Activated CD4-positive, alpha-beta T cell treated with anti-CD3 and anti-CD28 coated beads, Interleukin-2, amount 10 ng/mL, durations not matched to agents 7 days and 5 days (primary cell): ENCODE data around the gene FSTL4. TPM values are rescaled to one million over a fixed set of nuclear protein-coding genes. Genes with fewer than 3 reads are reported as not detected.

Experiments
- CTCF ChIA-PET: fragments of 350-600 bp; sonication (Branson Sonifier 250); formaldehyde crosslinking; loops from one replicate; lab custom pipeline; 2021; ENCODE audit warnings: antibody characterized with exemption; lab: Charles Lee
- POLR2A ChIA-PET: fragments of 350-600 bp; sonication (Branson Sonifier 250); formaldehyde crosslinking; loops from one replicate; lab custom pipeline; 2021; ENCODE audit warnings: antibody characterized with exemption; lab: Charles Lee
- DNase-seq: peaks from one replicate; pipeline ENCODE4 v3.0.0-alpha.2; 2020
- H3K27ac Mint-ChIP-seq: one replicate; pipeline ENCODE4 v1.8.0; 2021; ENCODE audit warnings: mild to moderate bottlenecking, moderate library complexity, mixed read lengths
- H3K27me3 Mint-ChIP-seq: one replicate; pipeline ENCODE4 v1.8.0; 2021; ENCODE audit warnings: mixed read lengths
- H3K36me3 Mint-ChIP-seq: one replicate; pipeline ENCODE4 v1.8.0; 2021; ENCODE audit warnings: low read depth, mixed read lengths
- H3K4me1 Mint-ChIP-seq: one replicate; pipeline ENCODE4 v1.8.0; 2021; ENCODE audit warnings: mixed read lengths
- H3K4me3 Mint-ChIP-seq: one replicate; pipeline ENCODE4 v1.8.0; 2021; ENCODE audit warnings: mild to moderate bottlenecking, moderate library complexity, mixed read lengths
- H3K9me3 Mint-ChIP-seq: one replicate; pipeline ENCODE4 v1.8.0; 2021; ENCODE audit warnings: mixed read lengths
- total RNA-seq, 2 experiments: library from RNA; stranded (reverse); gene quantifications; one replicate each; pipeline ENCODE4 v1.2.3, GENCODE V29; 2021

FSTL4 gene
- total RNA-seq, 2 experiments from 2014 or later = not detected

GRCh38 chr5:133531594-133531993 lies 80.7 kb downstream of the FSTL4 start:
- no peak overlapping the region for H3K27ac Mint-ChIP-seq
- no peaks in the 10 kb centered on the region for H3K4me1 Mint-ChIP-seq
- no peak for DNase-seq
- peaks cover 3% of the 10 kb centered on the region for H3K27me3 Mint-ChIP-seq
- POLR2A ChIA-PET = no interaction called here
- no peaks in the 10 kb centered on the region for H3K9me3 Mint-ChIP-seq
- CTCF ChIA-PET = no interaction called here
- H3K4me3 Mint-ChIP-seq = no peak overlapping the region
- H3K36me3 Mint-ChIP-seq = no peaks in the 10 kb centered on the region

GRCh38 chr5:133531178-133531577 lies 81.2 kb downstream of the FSTL4 start:
- no peaks in the 10 kb centered on the region for H3K36me3 Mint-ChIP-seq
- H3K27me3 Mint-ChIP-seq = peaks cover 3% of the 10 kb centered on the region
- ChIA-PET POLR2A (no interaction called here), CTCF (no interaction called here)
- no peak overlapping the region for H3K27ac Mint-ChIP-seq
- H3K4me3 Mint-ChIP-seq = no peak overlapping the region
- H3K4me1 Mint-ChIP-seq = no peaks in the 10 kb centered on the region
- no peak for DNase-seq
- H3K9me3 Mint-ChIP-seq = no peaks in the 10 kb centered on the region

- Mint-ChIP-seq H3K4me1 (no peaks in the 10 kb centered on the region), H3K9me3 (no peaks in the 10 kb centered on the region), H3K27ac (no peak overlapping the region), H3K4me3 (no peak overlapping the region), H3K27me3 (no peaks in the 10 kb centered on the region), H3K36me3 (no peaks in the 10 kb centered on the region)
- POLR2A ChIA-PET = no interaction called here
- DNase-seq = no peak
- CTCF ChIA-PET = no interaction called here
Observed at GRCh38 chr5:133530270-133530669, 82.1 kb downstream of the FSTL4 start.

- H3K4me3 Mint-ChIP-seq = no peak overlapping the region
- CTCF ChIA-PET = interaction anchor here (0.6 to 1.0 kb wide), 2 partner anchors 9 to 796 kb away, joined by 3 read pairs; no protein-coding TSS in a partner anchor
- H3K27me3 Mint-ChIP-seq = no peaks in the 10 kb centered on the region
- no peaks in the 10 kb centered on the region for H3K36me3 Mint-ChIP-seq
- no peak for DNase-seq
- H3K9me3 Mint-ChIP-seq = no peaks in the 10 kb centered on the region
- no peaks in the 10 kb centered on the region for H3K4me1 Mint-ChIP-seq
- no peak overlapping the region for H3K27ac Mint-ChIP-seq
- POLR2A ChIA-PET = no interaction called here
Observed at GRCh38 chr5:133528841-133529240, 83.5 kb downstream of the FSTL4 start.

- H3K27ac Mint-ChIP-seq = no peak overlapping the region
- H3K4me3 Mint-ChIP-seq = no peak overlapping the region
- no peak for DNase-seq
- no peaks in the 10 kb centered on the region for H3K9me3 Mint-ChIP-seq
- no peaks in the 10 kb centered on the region for H3K36me3 Mint-ChIP-seq
- H3K27me3 Mint-ChIP-seq = peaks cover under 1% of the 10 kb centered on the region
- POLR2A ChIA-PET = no interaction called here
- CTCF ChIA-PET = interaction anchor here (0.7 kb wide), 1 partner anchor 333 kb away, joined by 3 read pairs; no protein-coding TSS in a partner anchor
- H3K4me1 Mint-ChIP-seq = no peaks in the 10 kb centered on the region
Observed at GRCh38 chr5:133527311-133527710, 85.0 kb downstream of the FSTL4 start.

- Mint-ChIP-seq H3K36me3 (no peaks in the 10 kb centered on the region), H3K9me3 (no peaks in the 10 kb centered on the region), H3K27ac (no peak overlapping the region), H3K4me3 (no peak overlapping the region), H3K27me3 (peaks cover 6% of the 10 kb centered on the region), H3K4me1 (no peaks in the 10 kb centered on the region)
- ChIA-PET CTCF (interaction anchor here (1.0 kb wide), 1 partner anchor 419 kb away, joined by 3 read pairs; no protein-coding TSS in a partner anchor), POLR2A (no interaction called here)
- DNase-seq = no peak
Observed at GRCh38 chr5:133526368-133526767, 86.0 kb downstream of the FSTL4 start.

DNA sequence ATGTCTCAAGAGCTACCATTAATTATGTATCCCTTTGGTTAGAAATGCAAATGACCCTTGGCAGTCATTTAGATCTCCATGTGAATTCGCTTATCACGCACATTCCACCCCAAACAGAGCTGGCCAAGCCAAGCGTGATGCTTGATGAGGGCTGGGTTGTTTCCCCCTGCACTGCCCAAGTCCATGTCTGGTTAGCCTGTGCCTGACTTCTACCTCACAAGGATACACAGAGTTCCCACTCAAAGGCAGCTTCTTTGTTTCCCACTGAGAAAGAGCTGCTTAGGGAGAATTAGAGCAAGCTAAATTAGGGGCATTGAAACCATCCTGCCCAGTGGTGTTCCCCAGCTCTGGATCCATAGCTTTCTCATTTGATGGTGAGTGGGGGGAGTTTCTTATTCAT lies 87.2 kb downstream of the FSTL4 start:
- DNase-seq = no peak
- H3K27me3 Mint-ChIP-seq = peaks cover 10% of the 10 kb centered on the region
- no peak overlapping the region for H3K27ac Mint-ChIP-seq
- no peaks in the 10 kb centered on the region for H3K36me3 Mint-ChIP-seq
- ChIA-PET POLR2A (no interaction called here), CTCF (no interaction called here)
- no peak overlapping the region for H3K4me3 Mint-ChIP-seq
- no peaks in the 10 kb centered on the region for H3K9me3 Mint-ChIP-seq
- H3K4me1 Mint-ChIP-seq = no peaks in the 10 kb centered on the region

GRCh38 chr5:133524666-133525065 lies 87.7 kb downstream of the FSTL4 start:
- H3K4me3 Mint-ChIP-seq = no peak overlapping the region
- ChIA-PET CTCF (no interaction called here), POLR2A (no interaction called here)
- no peak overlapping the region for H3K27ac Mint-ChIP-seq
- peaks cover 10% of the 10 kb centered on the region for H3K27me3 Mint-ChIP-seq
- no peaks in the 10 kb centered on the region for H3K4me1 Mint-ChIP-seq
- H3K36me3 Mint-ChIP-seq = no peaks in the 10 kb centered on the region
- no peaks in the 10 kb centered on the region for H3K9me3 Mint-ChIP-seq
- no peak for DNase-seq

DNA sequence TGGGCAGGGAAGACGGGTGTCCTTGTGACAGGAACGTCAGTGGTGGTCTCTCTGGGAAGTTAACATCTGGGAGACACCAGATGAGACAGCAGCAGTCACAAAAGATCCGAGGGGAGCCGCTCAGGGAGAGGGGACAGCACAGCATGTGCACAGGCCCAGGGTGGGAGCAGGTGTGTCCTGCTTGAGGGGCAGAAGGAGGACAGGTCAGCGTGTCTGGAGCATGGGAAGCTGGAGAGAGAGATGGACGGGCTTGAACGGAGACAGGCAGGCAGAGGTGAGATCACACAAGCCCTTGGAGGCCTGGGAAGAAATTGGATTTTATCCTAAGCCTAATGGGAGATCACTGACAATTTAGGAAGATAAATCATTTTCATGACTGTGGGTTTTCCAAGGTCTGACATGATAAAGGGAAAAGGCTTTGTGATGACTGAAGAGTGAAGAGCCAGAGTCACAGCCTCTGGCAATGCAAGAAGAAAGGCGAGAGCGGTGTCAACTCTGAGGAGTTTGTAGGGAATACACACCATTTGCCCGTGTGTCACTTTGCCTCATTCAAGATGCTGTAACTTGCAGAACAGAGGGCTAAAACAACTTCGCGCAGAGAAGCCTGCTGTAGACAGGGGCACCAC lies 88.3 kb downstream of the FSTL4 start:
- H3K36me3 Mint-ChIP-seq = no peaks in the 10 kb centered on the region
- ChIA-PET CTCF (no interaction called here), POLR2A (no interaction called here)
- H3K4me3 Mint-ChIP-seq = no peak overlapping the region
- H3K4me1 Mint-ChIP-seq = no peaks in the 10 kb centered on the region
- DNase-seq = no peak
- no peaks in the 10 kb centered on the region for H3K9me3 Mint-ChIP-seq
- H3K27ac Mint-ChIP-seq = no peak overlapping the region
- H3K27me3 Mint-ChIP-seq = peaks cover 14% of the 10 kb centered on the region

GRCh38 chr5:133523013-133523658 lies 89.2 kb downstream of the FSTL4 start:
- ChIA-PET CTCF (interaction anchor here (0.6 to 0.7 kb wide), 2 partner anchors 16 to 453 kb away, joined by 3 read pairs; no protein-coding TSS in a partner anchor), POLR2A (no interaction called here)
- Mint-ChIP-seq H3K27me3 (peaks cover 14% of the 10 kb centered on the region), H3K9me3 (no peaks in the 10 kb centered on the region), H3K4me1 (no peaks in the 10 kb centered on the region), H3K27ac (no peak overlapping the region), H3K4me3 (no peak overlapping the region), H3K36me3 (no peaks in the 10 kb centered on the region)
- no peak for DNase-seq

DNA sequence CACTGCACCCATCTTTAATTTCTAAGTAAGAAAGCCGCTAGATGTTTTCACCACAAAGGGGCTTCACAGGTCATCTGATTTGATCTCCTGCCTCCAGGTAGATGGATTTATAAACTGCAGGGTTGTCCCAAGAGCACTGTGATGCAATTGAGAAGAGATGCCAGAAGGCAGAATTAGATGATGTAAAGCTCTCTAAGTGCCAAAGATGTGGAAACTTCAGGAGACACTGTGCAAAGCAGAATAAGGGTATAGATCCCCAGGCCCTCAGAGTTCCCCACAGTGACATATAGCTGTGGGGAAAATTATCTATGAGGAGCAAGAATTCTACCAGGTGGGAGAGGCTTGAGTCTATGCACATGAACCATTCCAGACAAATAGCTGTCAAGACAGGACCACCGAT lies 90.5 kb downstream of the FSTL4 start:
- no peak overlapping the region for H3K4me3 Mint-ChIP-seq
- no peak for DNase-seq
- H3K27me3 Mint-ChIP-seq = peaks cover 17% of the 10 kb centered on the region
- H3K9me3 Mint-ChIP-seq = no peaks in the 10 kb centered on the region
- POLR2A ChIA-PET = no interaction called here
- CTCF ChIA-PET = no interaction called here
- H3K36me3 Mint-ChIP-seq = no peaks in the 10 kb centered on the region
- no peaks in the 10 kb centered on the region for H3K4me1 Mint-ChIP-seq
- no peak overlapping the region for H3K27ac Mint-ChIP-seq

GRCh38 chr5:133520991-133521706 lies 91.2 kb downstream of the FSTL4 start:
- no peak overlapping the region for H3K27ac Mint-ChIP-seq
- ChIA-PET POLR2A (no interaction called here), CTCF (no interaction called here)
- H3K4me1 Mint-ChIP-seq = no peaks in the 10 kb centered on the region
- no peaks in the 10 kb centered on the region for H3K36me3 Mint-ChIP-seq
- peaks cover 17% of the 10 kb centered on the region for H3K27me3 Mint-ChIP-seq
- H3K4me3 Mint-ChIP-seq = no peak overlapping the region
- DNase-seq = no peak
- H3K9me3 Mint-ChIP-seq = no peaks in the 10 kb centered on the region

DNA sequence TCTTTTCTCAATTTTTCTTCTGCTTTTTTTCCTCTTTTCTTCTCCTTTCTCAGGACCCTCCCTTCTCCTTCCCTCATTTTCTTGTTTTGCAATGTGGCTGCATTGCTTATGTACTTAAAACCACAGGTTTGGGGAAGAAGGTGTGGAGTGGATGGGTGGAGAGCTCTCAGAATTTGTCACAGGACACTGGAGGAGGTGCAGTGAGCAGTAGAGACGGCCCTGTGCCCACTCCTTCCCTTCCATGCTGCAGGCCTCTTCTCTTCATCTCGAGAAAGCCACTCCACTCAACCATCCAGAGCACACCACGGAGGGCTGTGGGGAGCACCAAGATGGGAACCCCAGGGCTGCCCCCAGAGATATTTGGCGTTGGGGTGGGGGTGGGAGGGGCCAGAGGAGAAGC lies 92.3 kb downstream of the FSTL4 start:
- Mint-ChIP-seq H3K4me1 (no peaks in the 10 kb centered on the region), H3K36me3 (no peaks in the 10 kb centered on the region), H3K27me3 (peaks cover 17% of the 10 kb centered on the region), H3K9me3 (no peaks in the 10 kb centered on the region), H3K27ac (no peak overlapping the region), H3K4me3 (no peak overlapping the region)
- DNase-seq = no peak
- POLR2A ChIA-PET = no interaction called here
- CTCF ChIA-PET = interaction anchor here (0.9 to 1.4 kb wide), 3 partner anchors 8 to 13 kb away, joined by 3 read pairs; no protein-coding TSS in a partner anchor
